Epidermal melanocyte (primary cell): ENCODE data around the gene PPIF.
"Not testable (repeated sequence)": the region's sequence is repeated elsewhere in the genome, so short reads cannot be mapped to it uniquely, and the experiment has no call there.

Experiments
- DNase-seq: peaks from one replicate; pipeline ENCODE4 v3.0.0; 2011; ENCODE audit warnings: low spot score; ENCODE audit not compliant: insufficient read length

PPIF gene

DNA sequence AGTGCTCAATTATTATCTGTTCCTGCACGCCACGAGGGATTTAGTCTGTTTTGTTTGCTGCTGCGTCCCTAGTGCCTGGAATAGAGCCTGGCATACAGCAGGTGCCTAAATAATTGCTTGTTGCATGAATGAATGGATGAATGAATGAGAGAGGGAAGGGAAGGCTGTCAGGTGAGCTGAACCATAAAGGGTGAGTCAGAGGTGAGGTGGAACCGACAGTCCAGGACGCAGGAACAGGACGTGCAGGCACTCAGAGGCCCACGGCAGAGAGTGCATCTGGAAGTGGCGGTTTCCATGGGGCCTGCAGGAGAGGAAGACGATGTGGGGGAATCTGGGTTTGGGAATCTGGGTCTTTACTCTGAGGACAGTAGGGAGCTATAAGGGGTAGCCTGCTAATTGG, 17.7 kb upstream of the PPIF start:
- DNase-seq = no peak

DNA sequence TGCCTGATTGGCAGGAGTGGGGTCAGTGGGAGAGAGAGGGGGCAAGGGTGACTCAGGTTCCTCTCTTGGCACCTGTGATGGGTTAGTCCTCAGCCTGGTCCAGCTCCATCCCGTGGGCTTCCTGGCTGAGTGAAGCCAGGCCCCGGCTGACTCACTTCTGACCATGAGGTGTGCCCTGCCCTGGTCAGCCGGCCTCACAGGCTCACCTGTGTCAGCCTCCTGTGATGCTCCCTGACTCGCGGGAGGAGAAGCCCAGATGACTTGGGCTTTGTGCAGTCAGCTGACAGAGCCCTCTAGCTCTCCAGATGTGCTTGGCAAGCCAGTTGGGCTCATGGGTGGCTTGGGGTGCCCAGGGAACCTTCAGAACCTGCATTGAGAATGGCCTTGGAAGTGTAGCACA, 16.0 kb upstream of the PPIF start:
- DNase-seq = no peak

DNA sequence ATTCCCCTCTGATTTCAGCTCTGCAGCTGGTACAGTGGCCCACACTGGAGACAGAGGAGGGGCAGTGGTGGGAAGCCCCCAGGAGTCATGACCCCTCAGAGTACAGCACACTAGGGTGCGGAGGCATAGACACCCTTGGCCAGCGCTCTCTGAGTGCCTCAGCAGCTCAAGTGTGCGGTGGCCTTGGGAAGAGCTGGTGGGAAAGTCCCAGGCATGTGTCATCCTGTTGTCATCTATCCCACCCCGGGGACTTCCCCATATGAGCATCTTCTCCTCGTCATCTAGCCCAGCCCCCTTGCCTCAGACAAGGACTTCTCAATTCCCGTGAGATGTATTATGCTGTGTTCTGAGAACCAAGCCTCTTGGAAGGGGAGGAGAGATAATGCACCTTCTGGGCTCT, 15.6 kb upstream of the PPIF start:
- DNase-seq = no peak

DNA sequence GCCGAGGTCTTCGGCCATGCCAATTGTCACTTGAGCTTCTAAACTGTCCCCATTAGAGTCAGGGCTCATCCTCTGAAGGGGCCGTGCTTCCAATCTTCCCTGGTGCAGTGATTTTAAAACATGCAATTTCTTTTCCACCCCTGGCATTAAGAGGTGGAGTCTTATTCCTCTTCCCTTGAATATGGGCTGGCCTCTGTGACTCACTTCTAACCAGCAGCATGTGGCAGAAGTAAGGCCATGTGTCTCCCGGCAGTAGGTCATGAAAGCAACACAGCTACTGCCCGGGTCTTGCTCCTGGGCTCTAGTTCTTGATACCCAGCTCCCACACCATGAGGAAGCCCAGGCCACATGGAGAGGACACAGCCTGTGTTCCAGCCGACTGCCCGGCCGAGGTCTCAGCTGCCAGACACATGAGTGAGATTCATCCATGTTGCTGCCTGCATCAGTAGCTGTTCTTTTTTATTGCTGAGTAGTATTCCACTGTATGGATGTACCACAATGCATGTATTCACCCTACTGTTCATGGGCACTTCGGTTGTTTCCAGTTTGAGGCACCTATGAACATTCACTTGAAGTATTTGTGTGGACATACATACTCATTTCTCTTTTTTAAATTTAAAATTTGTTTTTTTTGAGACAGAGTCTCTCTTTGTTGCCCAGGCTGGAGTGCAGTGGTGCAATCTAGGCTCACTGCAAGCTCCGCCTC, 14.5 kb upstream of the PPIF start:
- DNase-seq = not testable (repeated sequence)

DNA sequence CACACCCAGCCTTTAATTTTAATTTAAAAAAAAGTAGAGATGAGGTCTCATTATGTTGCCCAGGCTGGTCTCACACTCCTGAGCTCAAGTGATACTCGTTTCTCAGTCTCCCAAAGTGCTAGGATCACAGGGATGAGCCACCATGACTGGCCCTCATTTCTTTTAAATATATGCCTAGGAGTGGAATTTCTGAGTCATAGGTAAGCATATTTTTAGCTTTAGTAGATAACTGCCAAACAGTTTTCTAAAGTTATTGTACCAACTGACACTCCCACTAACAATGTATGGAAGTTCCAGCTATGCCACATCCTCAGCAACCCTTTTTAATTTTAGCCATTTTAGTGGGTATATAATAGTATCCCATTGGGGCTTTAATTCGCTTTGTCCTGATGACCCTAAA, 13.8 kb upstream of the PPIF start:
- DNase-seq = no peak

DNA sequence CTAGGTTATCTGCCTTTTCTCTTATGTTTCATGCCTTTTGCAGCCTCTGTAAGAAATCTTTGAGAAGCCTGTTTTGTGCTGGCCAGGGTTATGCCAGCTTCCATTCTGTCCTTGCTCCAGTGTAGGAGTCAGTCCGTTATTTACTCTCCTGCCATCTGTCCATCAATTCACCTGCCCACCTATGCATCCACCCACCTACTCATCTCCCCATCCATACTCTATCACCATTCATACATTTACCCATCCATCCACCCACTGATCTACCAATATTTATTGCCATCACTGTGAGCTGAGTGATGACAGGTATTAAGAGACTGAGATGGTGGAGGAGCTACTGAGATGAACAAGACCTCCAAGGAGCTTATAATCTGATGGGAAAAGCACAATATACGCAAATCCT, 12.7 kb upstream of the PPIF start:
- no peak for DNase-seq

DNA sequence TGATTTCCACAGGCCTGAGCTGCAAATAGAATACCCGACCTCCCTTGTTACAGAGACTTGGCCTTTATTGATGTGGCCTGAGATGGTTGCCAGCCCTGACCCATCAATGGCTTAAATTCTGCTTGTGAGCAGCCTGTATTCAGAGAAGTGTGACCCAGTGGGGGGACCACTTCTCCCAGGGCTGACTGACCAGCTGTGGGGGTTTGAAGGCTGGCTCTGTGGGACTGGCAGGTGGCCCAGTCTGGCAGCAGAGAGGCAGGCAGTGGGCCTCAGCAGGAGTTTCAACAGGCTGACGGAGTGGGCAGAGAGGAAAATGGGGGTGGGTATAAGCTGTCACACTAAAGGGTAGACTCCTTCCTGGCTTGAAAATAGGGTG, 12.2 kb upstream of the PPIF start:
- no peak for DNase-seq

DNA sequence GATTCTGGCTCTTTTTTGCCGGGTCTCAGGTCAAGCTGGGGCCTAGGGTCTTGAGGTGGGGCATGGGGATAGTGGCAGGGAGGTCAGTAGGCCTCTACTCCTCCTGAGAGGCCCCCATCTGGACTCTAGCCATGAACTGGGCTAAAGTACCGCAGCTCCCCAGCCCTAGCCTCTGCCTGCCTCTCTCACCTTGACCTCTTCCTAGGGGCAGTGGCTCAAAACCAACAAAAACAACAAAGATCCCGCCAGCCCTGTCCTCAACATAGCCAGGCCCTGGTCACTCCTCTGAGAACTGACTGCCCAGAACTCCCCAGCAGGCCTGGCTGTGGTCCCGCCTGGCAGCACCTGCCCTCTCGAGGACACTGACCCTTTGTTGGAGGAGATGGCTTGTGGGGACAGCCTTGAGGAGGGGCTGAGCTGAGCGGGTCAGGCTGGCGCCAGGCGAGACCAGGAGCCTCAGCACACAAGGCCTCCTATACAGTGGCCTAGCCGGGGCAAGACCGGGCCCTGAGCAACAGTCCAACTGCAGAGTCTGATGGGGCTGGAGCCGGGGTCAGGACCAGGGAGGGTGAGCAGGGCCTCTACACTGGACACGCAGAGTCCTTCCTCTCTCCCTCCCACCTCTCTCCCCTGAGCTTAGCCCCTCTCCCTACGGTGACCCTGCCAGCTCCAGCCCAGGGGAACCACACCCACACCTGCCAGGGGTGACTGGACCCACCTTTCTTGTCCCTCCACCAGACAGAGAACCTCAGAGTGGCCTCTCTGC, 11.6 kb upstream of the PPIF start:
- no peak for DNase-seq

DNA sequence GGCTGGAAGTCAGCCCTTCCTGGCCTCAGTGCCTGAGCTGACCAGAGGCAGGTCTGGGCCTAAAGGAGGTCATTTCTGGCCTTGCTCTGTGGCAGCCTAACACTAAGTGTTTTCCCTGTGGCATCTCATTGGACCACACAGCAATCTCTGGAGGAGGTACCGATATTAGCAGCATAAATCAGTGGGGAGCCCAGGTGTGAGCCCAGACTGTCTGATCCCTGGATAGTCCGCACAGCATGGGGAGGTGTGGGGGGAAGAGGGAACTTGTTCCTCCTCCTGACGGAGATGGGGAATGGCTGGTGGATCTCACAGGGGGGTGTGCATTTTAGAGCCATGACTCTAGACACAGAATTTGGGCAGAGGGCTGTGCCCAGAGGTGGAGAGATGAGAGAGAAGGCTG, 11.0 kb upstream of the PPIF start:
- no peak for DNase-seq

DNA sequence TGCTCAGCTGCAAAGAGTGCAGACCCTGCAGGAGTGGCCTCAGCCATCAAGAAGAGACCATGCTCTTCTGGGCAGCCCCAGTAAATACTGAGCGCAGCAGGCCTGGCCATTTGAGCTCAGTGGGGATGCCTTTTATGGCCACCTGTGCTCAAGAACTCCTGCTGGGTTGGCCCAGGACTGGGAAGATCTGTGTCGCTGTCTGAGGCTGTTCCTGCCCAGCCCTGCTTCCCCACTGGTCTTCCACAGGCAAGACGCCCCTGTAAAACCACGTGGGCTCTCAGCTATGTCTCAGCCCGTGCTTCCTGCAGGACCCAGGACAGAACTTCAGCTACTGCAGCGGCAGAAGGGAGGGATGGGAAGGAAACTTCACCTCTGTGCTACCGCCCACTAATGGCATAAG, 10.5 kb upstream of the PPIF start:
- no peak for DNase-seq

DNA sequence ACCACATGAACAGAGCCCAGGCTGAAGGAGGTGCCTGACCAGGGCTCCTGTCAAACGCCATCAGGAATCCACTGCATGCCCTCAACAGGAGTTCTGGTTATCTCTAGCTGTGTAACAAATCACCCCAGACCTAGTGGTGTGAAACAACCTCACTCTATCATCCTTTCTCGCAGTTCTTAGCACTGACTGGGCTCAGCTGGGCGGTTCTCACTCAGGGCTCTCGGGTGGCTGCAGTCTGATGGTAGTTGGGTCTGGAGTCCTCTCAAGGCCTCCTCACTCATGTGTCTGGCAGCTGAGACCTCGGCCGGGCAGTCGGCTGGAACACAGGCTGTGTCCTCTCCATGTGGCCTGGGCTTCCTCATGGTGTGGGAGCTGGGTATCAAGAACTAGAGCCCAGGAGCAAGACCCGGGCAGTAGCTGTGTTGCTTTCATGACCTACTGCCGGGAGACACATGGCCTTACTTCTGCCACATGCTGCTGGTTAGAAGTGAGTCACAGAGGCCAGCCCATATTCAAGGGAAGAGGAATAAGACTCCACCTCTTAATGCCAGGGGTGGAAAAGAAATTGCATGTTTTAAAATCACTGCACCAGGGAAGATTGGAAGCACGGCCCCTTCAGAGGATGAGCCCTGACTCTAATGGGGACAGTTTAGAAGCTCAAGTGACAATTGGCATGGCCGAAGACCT, 9.3 kb upstream of the PPIF start:
- DNase-seq = not testable (repeated sequence)

DNA sequence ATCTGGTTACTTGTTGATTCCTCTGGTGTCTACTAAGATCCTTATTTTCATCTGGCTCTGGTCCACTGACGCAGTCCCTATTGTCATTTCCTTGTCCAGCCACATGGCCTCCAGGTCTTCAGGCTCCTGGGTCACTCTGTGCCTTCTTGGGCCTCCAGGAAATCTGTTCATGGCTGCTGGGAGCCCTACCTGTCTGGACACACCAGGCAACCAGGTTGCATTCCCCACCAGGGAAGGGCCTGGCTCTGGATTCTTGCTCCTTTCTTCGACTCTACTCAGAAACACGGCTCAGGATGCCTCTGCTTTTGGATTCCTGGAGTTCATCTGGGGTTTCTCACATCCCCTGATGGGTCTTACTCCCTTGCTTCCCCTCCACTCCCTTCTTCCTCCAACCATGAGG, 8.0 kb upstream of the PPIF start:
- DNase-seq = no peak

DNA sequence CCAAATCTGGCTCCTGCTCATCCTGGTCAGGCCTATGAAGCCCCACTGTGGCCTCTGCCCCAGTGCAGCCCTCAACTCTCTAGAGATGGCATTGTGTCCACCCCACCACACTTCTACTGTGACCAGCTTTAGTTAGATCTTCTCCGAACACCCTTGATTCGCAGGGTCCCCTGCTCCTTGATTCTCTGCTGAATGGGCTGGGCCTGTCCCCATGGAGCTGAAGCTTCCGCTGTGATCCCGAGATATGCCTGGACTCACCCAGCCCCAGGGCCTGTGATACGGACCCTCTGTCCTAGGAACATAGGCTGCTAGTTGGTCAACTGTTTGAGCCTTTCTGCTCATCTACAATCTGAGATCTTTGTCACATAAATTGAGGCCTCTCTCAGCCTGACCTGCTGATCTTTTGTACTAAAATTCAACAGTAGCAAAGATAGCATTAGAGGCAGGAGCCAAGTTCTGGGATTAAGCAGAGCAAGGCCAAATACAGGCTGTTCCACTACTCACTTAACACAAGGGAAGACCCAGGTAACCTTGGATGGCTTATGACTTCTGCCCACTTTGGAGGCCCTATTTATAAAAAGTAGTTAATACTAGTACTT, 6.5 kb upstream of the PPIF start:
- DNase-seq = no peak

DNA sequence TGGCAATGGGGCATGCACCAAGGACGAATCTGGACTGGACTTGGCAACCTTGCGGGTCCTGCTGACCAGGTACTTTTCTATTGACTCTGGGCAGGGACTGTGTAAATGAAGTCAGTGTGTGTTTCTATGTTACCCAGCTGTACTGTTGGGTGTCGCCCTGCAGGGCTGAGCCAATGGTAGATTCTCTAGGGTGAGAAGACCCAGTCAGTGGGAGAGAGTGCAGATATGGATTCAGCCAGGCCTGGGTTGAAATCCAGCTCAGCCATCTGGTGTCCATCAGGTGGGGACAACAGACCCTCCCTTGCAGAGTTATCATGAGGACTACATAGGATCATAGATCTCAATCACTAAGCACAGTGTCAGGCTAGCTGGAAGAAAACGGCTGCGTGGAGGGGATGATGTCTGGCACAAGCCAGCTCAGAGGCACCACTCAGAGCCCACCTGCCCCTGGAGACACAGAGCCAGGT, 4.9 kb upstream of the PPIF start:
- no peak for DNase-seq

DNA sequence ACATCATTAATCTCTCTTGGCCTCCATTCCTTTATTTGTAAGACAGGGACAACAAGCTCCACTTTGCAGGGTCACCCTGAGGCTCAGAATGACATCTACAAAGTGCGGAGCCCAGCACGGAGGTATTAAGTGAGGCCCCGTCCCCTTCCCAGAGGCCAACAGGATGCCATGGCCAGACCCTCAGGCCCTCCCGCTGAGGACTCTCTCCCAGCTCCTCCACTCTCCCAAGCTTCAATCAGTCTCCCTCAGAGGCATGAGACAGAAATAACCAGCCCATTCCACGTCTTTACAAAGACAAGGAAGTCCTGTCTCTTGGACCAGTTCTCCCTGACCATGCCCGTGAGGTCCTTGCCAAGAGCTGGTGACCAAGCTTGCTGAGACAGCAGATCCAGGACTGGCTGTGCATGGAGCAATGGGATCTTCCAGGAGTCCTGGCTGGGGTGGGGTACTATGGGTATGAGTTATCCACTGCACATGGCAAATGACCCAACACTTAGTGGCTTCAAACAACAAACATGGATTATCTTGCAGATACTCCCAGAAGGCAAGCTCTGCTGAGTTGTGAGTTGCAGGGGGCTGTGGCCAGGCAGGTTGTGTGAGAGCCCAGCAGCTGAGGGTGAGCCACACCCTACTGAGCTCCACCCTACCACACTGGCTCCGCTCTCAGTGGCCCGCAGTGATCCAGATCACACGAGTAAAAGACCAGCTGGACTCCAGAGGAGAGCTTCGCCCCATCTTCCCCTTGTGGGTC, 4.3 kb upstream of the PPIF start:
- DNase-seq = no peak

DNA sequence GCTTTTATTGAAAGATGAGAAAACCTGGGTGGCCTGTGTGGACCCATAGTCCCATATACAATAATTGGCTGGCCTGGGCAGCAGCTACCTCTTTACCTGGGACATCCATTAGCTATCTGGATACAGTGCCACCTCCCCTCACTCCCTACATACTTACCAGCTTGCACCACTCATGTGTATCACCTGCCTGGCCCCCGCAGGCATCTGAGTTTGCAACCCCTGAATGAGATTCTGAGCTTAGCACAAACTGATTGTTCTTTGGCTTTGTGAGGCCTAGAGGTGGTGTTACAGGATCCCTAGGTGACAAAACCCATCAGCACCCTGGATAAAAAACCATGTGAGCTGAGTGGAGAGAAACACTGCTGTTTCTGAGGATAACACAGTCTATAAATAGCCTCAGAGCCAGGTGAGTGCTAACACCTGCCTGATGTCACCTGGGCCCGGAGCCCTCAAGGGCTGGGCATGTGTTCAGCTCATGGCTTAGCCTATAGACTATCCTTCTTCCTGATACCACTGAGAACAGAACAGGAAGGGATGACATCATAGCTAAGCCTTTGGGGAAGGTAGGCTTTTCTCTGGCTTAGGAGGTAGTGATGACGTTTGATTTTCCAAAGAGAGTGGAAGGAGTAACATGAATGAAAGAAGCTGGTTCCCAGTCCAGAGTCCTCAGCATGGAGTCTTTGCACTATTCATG, 2.6 kb upstream of the PPIF start:
- no peak for DNase-seq

DNA sequence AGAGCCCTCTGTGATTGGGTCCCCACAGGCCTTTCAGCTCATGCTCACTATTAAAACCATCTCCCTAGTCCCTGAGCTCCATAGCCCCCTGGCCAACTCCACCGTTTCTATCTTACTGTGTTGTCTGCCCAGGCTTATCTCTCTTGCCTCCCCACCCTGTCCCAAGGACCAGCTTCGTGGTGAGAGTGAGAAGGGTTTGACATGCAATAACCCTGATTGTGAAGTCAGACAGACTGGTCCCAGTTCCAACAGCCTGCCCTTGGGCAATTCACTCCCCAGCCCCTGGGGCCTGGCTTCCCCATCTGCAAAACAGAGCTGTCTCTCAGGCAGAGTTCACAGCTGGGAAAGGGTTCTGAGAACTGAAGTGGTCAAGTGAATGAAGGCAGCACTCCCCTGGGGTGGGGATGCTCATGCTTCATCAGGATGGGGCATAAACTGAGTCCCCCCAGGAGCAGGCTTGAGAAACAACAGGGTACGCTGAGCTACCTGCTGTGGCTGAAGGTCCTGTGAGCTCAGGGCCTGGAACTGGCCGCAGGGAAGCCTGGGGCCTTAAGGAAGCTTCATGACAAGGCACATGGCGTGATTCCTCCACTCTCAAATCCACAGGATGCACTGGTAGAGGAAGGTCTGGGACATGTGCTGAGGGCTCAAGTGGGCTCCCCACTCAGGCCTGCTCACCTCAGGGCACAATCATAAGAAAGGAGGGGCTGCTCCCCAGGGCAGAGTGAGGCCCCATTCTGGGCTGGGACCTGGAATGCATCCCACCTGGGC, 1.8 kb upstream of the PPIF start:
- no peak for DNase-seq

DNA sequence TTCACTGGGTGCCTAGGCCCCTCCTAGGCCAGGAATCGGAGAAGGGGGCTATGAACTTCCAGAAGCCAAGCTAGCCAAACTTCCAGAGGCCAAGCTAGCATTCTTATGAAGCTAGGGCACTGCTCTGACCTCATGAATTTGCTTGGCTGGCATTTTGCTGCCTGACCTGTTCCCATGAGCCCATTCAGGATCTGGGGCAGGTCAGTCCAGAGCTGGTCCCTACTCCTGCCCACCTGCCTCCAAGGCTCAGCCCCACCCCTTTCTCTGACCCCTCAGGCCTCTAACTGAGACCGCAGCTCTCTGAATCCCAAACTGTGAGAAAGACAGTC, 1.3 kb upstream of the PPIF start:
- DNase-seq = no peak

DNA sequence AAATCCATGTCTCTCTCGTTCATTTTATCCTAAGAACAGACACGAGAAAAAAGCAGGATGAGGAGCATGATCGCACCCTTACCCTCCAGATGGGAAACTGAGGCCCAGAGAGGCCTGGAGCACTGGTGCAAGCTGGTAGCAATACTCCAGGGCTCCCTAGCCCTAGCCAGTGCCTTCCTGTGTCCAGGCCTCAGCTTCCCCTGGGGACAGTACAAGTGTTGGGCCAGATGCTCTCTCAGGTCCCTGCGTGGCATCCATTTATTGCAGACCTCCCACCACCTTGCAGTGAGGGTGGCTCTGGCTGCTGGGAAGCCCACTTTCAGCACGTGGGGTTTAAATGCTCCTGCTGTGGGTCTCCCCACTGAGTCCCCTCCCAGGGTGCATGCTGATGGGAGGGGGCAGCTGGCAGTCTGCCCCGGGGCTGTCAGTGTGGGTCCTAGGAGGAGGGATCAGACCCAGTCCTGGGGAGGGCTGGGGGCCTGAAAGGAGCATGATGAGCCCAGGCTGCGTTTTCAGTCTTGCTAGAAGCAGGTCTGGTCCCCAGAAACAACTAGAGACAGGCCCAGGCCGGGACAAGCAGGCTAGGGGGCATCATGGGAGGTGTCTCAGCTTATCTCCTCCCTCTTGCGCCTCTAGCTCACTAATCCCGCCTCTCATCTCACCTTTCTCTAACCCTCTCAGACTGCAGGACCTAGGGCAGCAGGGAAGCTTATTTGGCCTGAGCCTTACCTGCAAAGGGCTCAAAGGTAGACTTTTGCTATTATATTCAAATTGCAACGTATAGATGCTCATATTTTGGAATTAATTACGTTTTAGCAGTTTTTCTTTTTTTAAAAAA, 662 bp upstream of the PPIF start:
- DNase-seq = no peak
